MCF 10A (cell line): Measurements from ENCODE around the gene BCL7B. TPM values are rescaled to one million over a fixed set of nuclear protein-coding genes. Genes with fewer than 3 reads are reported as not detected.
"Not testable (repeated sequence)": the region's sequence is repeated elsewhere in the genome, so short reads cannot be mapped to it uniquely, and the experiment has no call there.

Source experiments
- BruUV-seq: library from RNA; stranded (reverse); fragments of 400-500 nt; replicated peaks from 2 replicates; lab custom pipeline; 2021; lab: Mats Ljungman, UMichigan
- CTCF ChIA-PET: fragments of 300-600 bp; sonication (Branson Sonifier 250); formaldehyde crosslinking; extraction: SDS; loops from one replicate; lab custom pipeline; 2021; ENCODE audit warnings: antibody characterized with exemption, inconsistent platforms; lab: Yijun Ruan, JAX
- POLR2A ChIA-PET: fragments of 300-600, 350-650 bp; sonication (Branson Sonifier 250); formaldehyde crosslinking; extraction: SDS; loops from one replicate; lab custom pipeline; 2020; ENCODE audit warnings: antibody characterized with exemption, inconsistent platforms; lab: Yijun Ruan, JAX
- DNase-seq: peaks from one replicate; pipeline ENCODE4 v3.0.0-alpha.2; 2018; ENCODE audit not compliant: unreplicated experiment
- H3K27ac Mint-ChIP-seq: one replicate; pipeline ENCODE4 v1.8.0; 2022; ENCODE audit warnings: mild to moderate bottlenecking, low read depth, mixed read lengths; ENCODE audit not compliant: unreplicated experiment
- H3K27me3 Mint-ChIP-seq: one replicate; pipeline ENCODE4 v1.8.0; 2022; ENCODE audit warnings: mixed read lengths; ENCODE audit not compliant: insufficient read depth, unreplicated experiment
- H3K36me3 Mint-ChIP-seq: one replicate; pipeline ENCODE4 v1.8.0; 2022; ENCODE audit warnings: mild to moderate bottlenecking, moderate library complexity, mixed read lengths; ENCODE audit not compliant: insufficient read depth, unreplicated experiment
- H3K4me1 Mint-ChIP-seq: one replicate; pipeline ENCODE4 v1.8.0; 2022; ENCODE audit warnings: mixed read lengths; ENCODE audit not compliant: insufficient read depth, unreplicated experiment
- H3K4me3 Mint-ChIP-seq: one replicate; pipeline ENCODE4 v1.8.0; 2022; ENCODE audit warnings: mild to moderate bottlenecking, moderate library complexity, mixed read lengths; ENCODE audit not compliant: unreplicated experiment
- H3K9me3 Mint-ChIP-seq: one replicate; pipeline ENCODE4 v1.8.0; 2022; ENCODE audit warnings: mixed read lengths; ENCODE audit not compliant: unreplicated experiment
- CTCF ChIP-seq: fragments of 200-600 bp; IDR thresholded peaks from one replicate; pipeline ENCODE4 v1.8.0; 2022; ENCODE audit warnings: antibody characterized with exemption, mild to moderate bottlenecking; ENCODE audit not compliant: unreplicated experiment
- intact Hi-C: fragments of 100-400 bp; cut with micrococcal nuclease; formaldehyde crosslinking; loops from 2 replicates; pipeline ENCODE4 v1.14.1; 2022
- total RNA-seq: library from RNA; stranded (reverse); gene quantifications from 2 replicates; pipeline ENCODE4 v1.2.3, GENCODE V29; 2022

The BCL7B gene
- total RNA-seq, 1 experiment from 2014 or later: 73.3 TPM

GRCh38 chr7:73532224-73532623 is 25.3 kb downstream of the BCL7B start:
- no TSS peak for BruUV-seq
- no peak for TF ChIP-seq CTCF
- intact Hi-C loops: no loop called here
- Mint-ChIP-seq H3K27me3 (no peaks in the 10 kb centered on the region), H3K9me3 (no peaks in the 10 kb centered on the region), H3K4me3 (no peak overlapping the region), H3K36me3 (peaks cover 38% of the 10 kb centered on the region), H3K27ac (no peak overlapping the region), H3K4me1 (no peaks in the 10 kb centered on the region)
- ChIA-PET CTCF (interaction anchor here (0.6 kb wide), 1 partner anchor 349 kb away, joined by 3 read pairs; no protein-coding TSS in a partner anchor), POLR2A (interaction anchor here (0.6 kb wide), 1 partner anchor 106 kb away, joined by 4 read pairs; no protein-coding TSS in a partner anchor)
- DNase-seq: no peak

GRCh38 chr7:73530800-73531199 is 26.7 kb downstream of the BCL7B start:
- CTCF ChIA-PET: no interaction called here
- H3K27ac Mint-ChIP-seq: no peak overlapping the region
- no TSS peak for BruUV-seq
- H3K36me3 Mint-ChIP-seq: peaks cover 24% of the 10 kb centered on the region
- no peaks in the 10 kb centered on the region for H3K4me1 Mint-ChIP-seq
- H3K27me3 Mint-ChIP-seq: no peaks in the 10 kb centered on the region
- no peaks in the 10 kb centered on the region for H3K9me3 Mint-ChIP-seq
- no peak for TF ChIP-seq CTCF
- POLR2A ChIA-PET: interaction anchor here (0.5 to 0.6 kb wide), 2 partner anchors 8 to 207 kb away, joined by 3 to 4 read pairs; no protein-coding TSS in a partner anchor
- H3K4me3 Mint-ChIP-seq: no peak overlapping the region
- intact Hi-C loops: no loop called here
- DNase-seq: no peak

- no peaks in the 10 kb centered on the region for H3K27me3 Mint-ChIP-seq
- no peaks in the 10 kb centered on the region for H3K4me1 Mint-ChIP-seq
- TF ChIP-seq CTCF: no peak
- intact Hi-C loops: no loop called here
- CTCF ChIA-PET: interaction anchor here (0.7 kb wide), 1 partner anchor 22 kb away, joined by 4 read pairs; no protein-coding TSS in a partner anchor
- BruUV-seq: no TSS peak
- H3K9me3 Mint-ChIP-seq: no peaks in the 10 kb centered on the region
- POLR2A ChIA-PET: no interaction called here
- no peak overlapping the region for H3K4me3 Mint-ChIP-seq
- DNase-seq: no peak
- H3K27ac Mint-ChIP-seq: no peak overlapping the region
- peaks cover 7% of the 10 kb centered on the region for H3K36me3 Mint-ChIP-seq
These were observed 30.3 kb downstream of the BCL7B start for GRCh38 chr7:73526896-73527821.

- H3K4me3 Mint-ChIP-seq, H3K36me3 Mint-ChIP-seq, H3K4me1 Mint-ChIP-seq, H3K9me3 Mint-ChIP-seq, H3K27me3 Mint-ChIP-seq, BruUV-seq, DNase-seq, H3K27ac Mint-ChIP-seq, intact Hi-C loops: not testable (repeated sequence)
- POLR2A ChIA-PET: interaction anchor here (0.7 kb wide), 1 partner anchor 18 kb away, joined by 3 read pairs; no protein-coding TSS in a partner anchor
- CTCF ChIA-PET: interaction anchor here (0.7 kb wide), 1 partner anchor 21 kb away, joined by 3 read pairs; no protein-coding TSS in a partner anchor
These were observed 31.4 kb downstream of the BCL7B start for GRCh38 chr7:73526158-73526494.
